ENCODE measurements around the gene ZNF44. TPM values are rescaled to one million over a fixed set of nuclear protein-coding genes. Genes with fewer than 3 reads are reported as not detected.
"Not testable (repeated sequence)": the region's sequence is repeated elsewhere in the genome, so short reads cannot be mapped to it uniquely, and the experiment has no call there.

ZNF44 gene
- polyA plus RNA-seq = 13.8 TPM
- long read RNA-seq, donor 1 = 0 reads
- long read RNA-seq, donor 2, partial matches to known transcripts = 8 of 10 reads
- long read RNA-seq, donor 2, other reads (novel, unspliced or antisense) = 0 of 10 reads
- long read RNA-seq, donor 3 = 0 reads
- long read RNA-seq, donor 4 = 0 reads
- long read RNA-seq, donor 5, partial matches to known transcripts = 0 of 2 reads
- long read RNA-seq, donor 5, other reads (novel, unspliced or antisense) = 0 of 2 reads
- long read RNA-seq, donor 6, partial matches to known transcripts = 0 of 2 reads
- long read RNA-seq, donor 6, other reads (novel, unspliced or antisense) = 0 of 2 reads
- long read RNA-seq, donor 7, partial matches to known transcripts = 0 of 1 reads
- long read RNA-seq, donor 7, other reads (novel, unspliced or antisense) = 0 of 1 reads
- long read RNA-seq, donor 8, partial matches to known transcripts = 0 of 3 reads
- long read RNA-seq, donor 8, other reads (novel, unspliced or antisense) = 0 of 3 reads
- long read RNA-seq, donor 9, partial matches to known transcripts = 0 of 2 reads
- long read RNA-seq, donor 9, other reads (novel, unspliced or antisense) = 0 of 2 reads
- long read RNA-seq, donor 10 = 0 reads
- long read RNA-seq, donor 11, partial matches to known transcripts = 0 of 1 reads
- long read RNA-seq, donor 11, other reads (novel, unspliced or antisense) = 0 of 1 reads

- no CpG with 5 or more reads among the region's 66 CpGs for WGBS (ENCODE audit: insufficient coverage, low lambda C conversion rate)
- peak; percentile 98 to 99 for DNase-seq
- Histone ChIP-seq H3K4me3 (ENCODE audit: low read length) (peak within 1 kb of the TSS; percentile 98), H3K36me3 (ENCODE audit: control insufficient read depth, insufficient read depth, low read length) (peaks cover 2% of the 10 kb centered on the region), H3K27ac (ENCODE audit: low read length) (peak within 1 kb of the TSS; percentile 99), H3K27me3 (ENCODE audit: control insufficient read depth, insufficient read depth, low read length) (no peaks in the 10 kb centered on the region), H3K9me3 (ENCODE audit: control insufficient read depth, low read depth, low read length) (no peaks in the 10 kb centered on the region), H3K4me1 (ENCODE audit: control insufficient read depth, insufficient read depth, low read length) (peaks cover 9% of the 10 kb centered on the region)
These were observed at the start of gene ZNF44 for GRCh38 chr19:12294249-12295158. Gene ZNF44, minus strand, starts transcription at chr19:12294883. Its CDS starts 189 bp downstream, at chr19:12294694.

GRCh38 chr19:12333162-12334159 lies 38.8 kb upstream of the ZNF44 start, which contains the start of gene ZNF563:
Gene ZNF563, minus strand, starts transcription at chr19:12333633. Its CDS starts 151 bp downstream, at chr19:12333482.
- H3K4me1 ChIP-seq (ENCODE audit: control insufficient read depth, insufficient read depth, low read length) = peaks cover 32% of the 10 kb centered on the region
- H3K4me3 ChIP-seq (ENCODE audit: low read length) = peak within 1 kb of the TSS; percentile 72
- H3K27ac ChIP-seq (ENCODE audit: low read length) = peak within 1 kb of the TSS; percentile 75
- no peaks in the 10 kb centered on the region for H3K27me3 ChIP-seq (ENCODE audit: control insufficient read depth, insufficient read depth, low read length)
- WGBS (ENCODE audit: insufficient coverage, low lambda C conversion rate) = no CpG with 5 or more reads among the region's 55 CpGs
- no peaks in the 10 kb centered on the region for H3K36me3 ChIP-seq (ENCODE audit: control insufficient read depth, insufficient read depth, low read length)
- peak; percentile 96 to 98 for DNase-seq
- no peaks in the 10 kb centered on the region for H3K9me3 ChIP-seq (ENCODE audit: control insufficient read depth, low read depth, low read length)

- Histone ChIP-seq H3K4me1 (ENCODE audit: control insufficient read depth, insufficient read depth, low read length) (peaks cover 32% of the 10 kb centered on the region), H3K27me3 (ENCODE audit: control insufficient read depth, insufficient read depth, low read length) (no peaks in the 10 kb centered on the region), H3K36me3 (ENCODE audit: control insufficient read depth, insufficient read depth, low read length) (no peaks in the 10 kb centered on the region), H3K9me3 (ENCODE audit: control insufficient read depth, low read depth, low read length) (no peaks in the 10 kb centered on the region), H3K4me3 (ENCODE audit: low read length) (no peak overlapping the region), H3K27ac (ENCODE audit: low read length) (peak overlapping the region; percentile 58)
- no CpG with 5 or more reads among the region's 4 CpGs for WGBS (ENCODE audit: insufficient coverage, low lambda C conversion rate)
- peak; percentile 61 to 76 for DNase-seq
These were observed 36.7 kb upstream of the ZNF44 start for GRCh38 chr19:12331211-12331941.

GRCh38 chr19:12330340-12330739 lies 35.7 kb upstream of the ZNF44 start:
- WGBS (ENCODE audit: insufficient coverage, low lambda C conversion rate) = 20% methylated on average over 1 of the region's 4 CpGs
- no peaks in the 10 kb centered on the region for H3K36me3 ChIP-seq (ENCODE audit: control insufficient read depth, insufficient read depth, low read length)
- H3K4me1 ChIP-seq (ENCODE audit: control insufficient read depth, insufficient read depth, low read length) = peaks cover 32% of the 10 kb centered on the region
- peak overlapping the region; percentile 34 for H3K27ac ChIP-seq (ENCODE audit: low read length)
- H3K4me3 ChIP-seq (ENCODE audit: low read length) = no peak overlapping the region
- peak; percentile 48 to 71 for DNase-seq
- no peaks in the 10 kb centered on the region for H3K9me3 ChIP-seq (ENCODE audit: control insufficient read depth, low read depth, low read length)
- no peaks in the 10 kb centered on the region for H3K27me3 ChIP-seq (ENCODE audit: control insufficient read depth, insufficient read depth, low read length)

- H3K4me1 ChIP-seq (ENCODE audit: control insufficient read depth, insufficient read depth, low read length) = peaks cover 12% of the 10 kb centered on the region
- no peak for DNase-seq
- no peak overlapping the region for H3K4me3 ChIP-seq (ENCODE audit: low read length)
- peaks cover 3% of the 10 kb centered on the region for H3K9me3 ChIP-seq (ENCODE audit: control insufficient read depth, low read depth, low read length)
- H3K36me3 ChIP-seq (ENCODE audit: control insufficient read depth, insufficient read depth, low read length) = peaks cover 7% of the 10 kb centered on the region
- H3K27me3 ChIP-seq (ENCODE audit: control insufficient read depth, insufficient read depth, low read length) = no peaks in the 10 kb centered on the region
- no peak overlapping the region for H3K27ac ChIP-seq (ENCODE audit: low read length)
These were observed 31.0 kb upstream of the ZNF44 start for GRCh38 chr19:12325690-12326089.

- H3K9me3 ChIP-seq (ENCODE audit: control insufficient read depth, low read depth, low read length) = peaks cover 5% of the 10 kb centered on the region
- H3K4me1 ChIP-seq (ENCODE audit: control insufficient read depth, insufficient read depth, low read length) = no peaks in the 10 kb centered on the region
- H3K4me3 ChIP-seq (ENCODE audit: low read length) = no peak overlapping the region
- peaks cover 28% of the 10 kb centered on the region for H3K36me3 ChIP-seq (ENCODE audit: control insufficient read depth, insufficient read depth, low read length)
- H3K27ac ChIP-seq (ENCODE audit: low read length) = no peak overlapping the region
- 98% methylated on average over 6 of the region's 13 CpGs for WGBS (ENCODE audit: insufficient coverage, low lambda C conversion rate)
- no peak for DNase-seq
- no peaks in the 10 kb centered on the region for H3K27me3 ChIP-seq (ENCODE audit: control insufficient read depth, insufficient read depth, low read length)
These were observed 24.2 kb upstream of the ZNF44 start for GRCh38 chr19:12318782-12319413.

GRCh38 chr19:12314553-12314952 lies 19.9 kb upstream of the ZNF44 start:
- no peaks in the 10 kb centered on the region for H3K9me3 ChIP-seq (ENCODE audit: control insufficient read depth, low read depth, low read length)
- H3K27me3 ChIP-seq (ENCODE audit: control insufficient read depth, insufficient read depth, low read length) = no peaks in the 10 kb centered on the region
- H3K36me3 ChIP-seq (ENCODE audit: control insufficient read depth, insufficient read depth, low read length) = peaks cover 12% of the 10 kb centered on the region
- H3K27ac ChIP-seq (ENCODE audit: low read length) = peak overlapping the region; percentile 12
- no peak overlapping the region for H3K4me3 ChIP-seq (ENCODE audit: low read length)
- WGBS (ENCODE audit: insufficient coverage, low lambda C conversion rate) = no CpG with 5 or more reads among the region's 7 CpGs
- DNase-seq = peak; percentile 44 to 76
- H3K4me1 ChIP-seq (ENCODE audit: control insufficient read depth, insufficient read depth, low read length) = no peaks in the 10 kb centered on the region

- 100% methylated on average over 4 of the region's 12 CpGs for WGBS (ENCODE audit: insufficient coverage, low lambda C conversion rate)
- not testable (repeated sequence) for DNase-seq; H3K36me3 ChIP-seq (ENCODE audit: control insufficient read depth, insufficient read depth, low read length); H3K27ac ChIP-seq (ENCODE audit: low read length); H3K27me3 ChIP-seq (ENCODE audit: control insufficient read depth, insufficient read depth, low read length); H3K9me3 ChIP-seq (ENCODE audit: control insufficient read depth, low read depth, low read length); H3K4me3 ChIP-seq (ENCODE audit: low read length); H3K4me1 ChIP-seq (ENCODE audit: control insufficient read depth, insufficient read depth, low read length)
These were observed 14.2 kb upstream of the ZNF44 start for GRCh38 chr19:12308891-12309290.

Data from large intestine (tissue), 12 donors.